Muscle of arm (tissue), 12 donors: ENCODE measurements around the gene LAMB1. TPM values are rescaled to one million over a fixed set of nuclear protein-coding genes. Genes with fewer than 3 reads are reported as not detected.
"Not testable (repeated sequence)": the region's sequence is repeated elsewhere in the genome, so short reads cannot be mapped to it uniquely, and the experiment has no call there.

Source experiments
- DNase-seq: peaks from one replicate; pipeline ENCODE4 v3.0.0-alpha.2; 2013
- polyA plus RNA-seq, 12 donors: library from polyadenylated mRNA; unstranded; fragments of 120-200 nt; gene quantifications; one replicate each; pipeline ENCODE4 v1.2.1, GENCODE V29; 2013; ENCODE audit not compliant: insufficient read length in 12 of 12

The LAMB1 gene
- polyA plus RNA-seq, 12 donors, result 115 to 810 (median 515) TPM

DNA sequence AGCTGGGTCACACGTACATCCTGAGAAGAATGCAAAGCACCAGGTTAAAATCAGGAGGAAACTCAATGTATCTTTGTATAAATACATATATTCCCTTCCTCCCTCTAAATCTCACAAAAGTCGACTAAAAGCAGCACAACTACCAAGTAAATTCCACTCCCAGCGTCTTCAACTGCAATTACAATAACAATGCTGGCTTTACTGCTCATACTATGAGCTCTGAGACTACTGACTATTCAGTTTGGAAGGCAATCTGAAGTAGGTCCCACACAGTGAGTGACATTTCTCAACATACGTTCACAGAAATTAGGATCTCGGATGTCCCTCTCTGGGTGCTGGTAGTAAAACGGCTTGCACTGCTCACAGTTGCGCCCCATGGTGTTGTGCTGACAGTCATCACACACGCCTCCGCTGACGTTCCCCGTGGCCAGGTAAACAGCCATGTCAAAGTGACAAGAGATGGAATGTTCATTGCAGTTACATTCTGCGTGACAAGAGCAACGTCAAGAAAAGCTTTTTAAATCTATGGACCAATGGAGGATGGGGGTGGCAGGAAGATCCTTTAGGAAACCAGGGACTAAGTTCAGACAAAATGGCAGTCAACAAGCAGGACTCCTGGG, 27.5 kb downstream of the LAMB1 start:
- DNase-seq, result no peak

GRCh38 chr7:107973861-107974260, 29.1 kb downstream of the LAMB1 start:
- DNase-seq, result no peak

DNA sequence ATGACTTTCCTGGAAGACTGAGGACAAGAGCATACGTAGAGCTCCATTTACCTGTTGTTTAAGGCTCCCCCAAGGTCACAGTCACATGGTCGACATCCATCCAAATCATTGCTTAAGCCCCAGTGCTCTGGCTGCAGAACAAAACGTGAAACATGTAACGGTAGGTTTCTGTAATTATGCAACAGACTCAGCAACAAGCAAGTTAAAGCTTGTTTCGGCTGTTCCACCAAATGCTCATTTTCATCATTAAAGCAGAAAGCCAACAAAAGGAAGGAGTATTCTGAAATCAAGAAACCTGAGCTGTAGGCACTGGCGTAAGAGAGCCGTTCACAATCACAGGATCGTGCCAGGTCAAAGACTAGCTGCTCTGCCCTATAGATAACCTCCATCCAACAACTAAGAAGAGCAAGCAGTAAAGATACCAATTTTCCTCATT, 30.0 kb downstream of the LAMB1 start:
- no peak for DNase-seq

DNA sequence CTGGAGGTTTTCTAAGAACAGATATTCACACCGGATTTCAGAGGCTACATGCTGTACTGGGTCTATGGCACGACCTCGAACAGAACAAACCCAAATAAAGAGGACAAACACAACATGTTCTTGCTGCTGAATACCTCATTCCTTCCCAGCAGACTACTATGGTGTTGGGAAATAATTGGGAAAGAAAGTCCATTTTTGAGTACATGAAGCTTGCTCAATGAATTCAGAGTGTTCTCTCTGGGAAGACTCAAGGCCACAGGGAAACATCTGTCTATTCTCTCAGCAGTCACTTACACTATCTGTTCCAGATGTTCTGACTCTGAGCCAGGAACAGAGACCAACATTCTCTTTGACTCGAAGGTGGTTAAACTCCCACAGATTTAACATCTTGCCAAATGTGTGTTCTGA, 30.9 kb downstream of the LAMB1 start:
- peak; percentile 89 for DNase-seq

DNA sequence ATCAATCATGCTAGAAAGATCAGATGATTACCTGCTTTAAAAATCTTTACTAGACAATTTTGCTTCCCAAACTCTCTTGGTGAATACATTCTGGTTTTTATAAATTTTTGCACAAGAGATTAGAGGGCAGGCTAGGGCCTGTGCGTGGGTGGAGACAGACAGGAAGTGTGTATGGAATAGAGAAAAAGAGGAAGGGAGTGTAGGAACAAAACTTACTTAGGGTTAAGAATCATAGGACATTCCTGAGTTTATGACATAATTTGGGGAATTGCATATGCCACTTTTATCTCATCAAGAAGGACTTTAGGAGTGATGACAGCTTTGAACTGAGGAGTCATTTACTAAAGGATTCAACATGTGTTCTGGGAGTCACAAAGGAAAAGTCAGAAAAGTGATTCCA, 31.3 kb downstream of the LAMB1 start:
- no peak for DNase-seq

GRCh38 chr7:107971100-107971499, 31.9 kb downstream of the LAMB1 start:
- DNase-seq, result no peak

GRCh38 chr7:107969856-107970255, 33.1 kb downstream of the LAMB1 start:
- DNase-seq, result no peak

GRCh38 chr7:107968449-107968848, 34.5 kb downstream of the LAMB1 start:
- DNase-seq, result no peak

DNA sequence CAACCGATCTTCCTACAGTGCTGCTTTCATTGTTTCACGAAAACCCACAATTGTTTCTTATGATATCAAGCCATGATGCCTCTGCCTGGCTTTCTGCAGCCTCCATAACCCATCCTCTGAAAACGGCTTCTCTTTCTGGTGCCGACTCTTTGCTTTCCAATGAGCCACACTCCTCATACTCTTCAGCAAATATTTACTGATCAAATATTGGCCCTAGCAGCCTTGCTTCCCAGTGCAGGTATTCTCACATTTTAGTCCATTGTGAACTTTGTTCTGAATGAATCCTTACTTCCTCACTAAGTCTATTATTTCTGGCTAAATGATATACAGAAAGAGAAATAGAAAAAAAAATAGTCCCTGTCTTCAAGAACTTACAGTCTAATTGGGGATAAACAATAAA, 35.5 kb downstream of the LAMB1 start:
- no peak for DNase-seq

DNA sequence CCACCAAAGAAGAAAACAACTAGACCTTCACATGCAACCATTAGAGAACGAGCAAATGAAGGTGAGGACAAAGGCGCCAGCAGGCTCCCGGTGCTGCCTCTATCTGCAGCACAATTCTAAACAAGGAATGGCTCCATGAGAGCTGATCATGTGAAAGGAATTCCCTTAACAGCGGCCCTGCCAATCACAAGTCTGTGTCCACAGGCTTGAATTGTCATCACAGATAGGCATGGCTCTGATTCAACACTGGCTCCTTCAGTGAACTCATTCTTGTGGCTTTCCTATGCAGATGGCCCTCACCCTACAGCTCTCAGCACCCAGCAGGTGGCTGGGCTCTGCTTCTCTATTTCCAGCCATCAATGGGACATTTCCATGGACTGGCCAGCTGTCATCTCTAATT, 36.2 kb downstream of the LAMB1 start:
- no peak for DNase-seq

DNA sequence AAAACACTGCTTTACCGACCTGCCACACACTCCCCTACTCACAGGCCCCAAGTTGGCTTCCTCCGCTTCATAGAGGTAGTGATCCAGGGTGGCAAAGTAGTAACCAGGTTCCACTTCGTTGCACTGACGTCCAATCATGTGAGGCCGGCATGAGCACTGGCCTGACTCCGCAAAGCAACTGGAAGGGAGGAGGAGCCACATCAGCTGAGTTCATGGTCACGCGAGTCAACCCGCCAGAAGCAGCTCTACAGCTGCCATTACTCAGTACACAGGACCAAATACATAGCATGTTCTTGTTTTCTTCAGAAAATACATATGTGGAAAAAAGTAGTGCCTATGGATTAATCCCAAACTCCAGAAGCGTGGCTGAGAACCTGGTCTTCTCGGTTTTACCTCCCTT, 38.5 kb downstream of the LAMB1 start:
- no peak for DNase-seq

DNA sequence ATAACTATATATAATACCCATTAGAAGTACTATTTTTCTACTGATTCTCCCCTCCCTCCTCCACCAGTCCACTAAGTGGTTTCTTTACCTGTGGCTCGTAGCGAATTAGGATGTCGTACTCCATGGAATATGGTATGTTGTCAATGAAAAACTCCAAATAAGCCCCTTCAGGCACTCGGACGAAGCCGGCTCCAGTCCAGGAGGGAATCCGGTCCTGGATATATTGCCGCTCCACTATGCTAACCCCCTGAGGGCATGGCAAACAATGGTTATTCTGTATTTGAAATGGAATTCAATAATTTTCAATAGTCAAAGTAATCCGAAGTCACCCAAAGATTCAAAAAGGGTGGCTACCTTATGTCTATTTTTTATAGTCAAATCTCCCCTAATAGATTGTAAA, 40.1 kb downstream of the LAMB1 start:
- no peak for DNase-seq

DNA sequence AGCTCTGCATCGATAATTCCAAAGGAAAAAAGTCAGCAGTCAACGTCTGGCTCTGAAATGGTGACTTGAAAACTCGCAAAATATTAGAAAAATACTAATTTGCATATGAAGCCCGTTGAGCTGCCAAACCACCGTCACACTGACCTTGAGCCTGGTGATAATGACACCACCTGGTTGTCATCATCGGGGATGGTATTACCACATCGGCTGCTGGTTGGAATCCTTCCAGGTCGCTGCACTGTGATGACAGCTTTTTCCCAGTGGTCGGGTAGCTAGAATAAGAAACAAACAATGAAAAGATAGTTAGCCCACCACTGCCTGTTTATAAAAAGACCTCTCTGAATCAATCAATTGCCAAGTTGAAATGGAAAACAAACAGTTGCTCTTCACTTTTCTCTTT, 41.6 kb downstream of the LAMB1 start:
- DNase-seq, result no peak

DNA sequence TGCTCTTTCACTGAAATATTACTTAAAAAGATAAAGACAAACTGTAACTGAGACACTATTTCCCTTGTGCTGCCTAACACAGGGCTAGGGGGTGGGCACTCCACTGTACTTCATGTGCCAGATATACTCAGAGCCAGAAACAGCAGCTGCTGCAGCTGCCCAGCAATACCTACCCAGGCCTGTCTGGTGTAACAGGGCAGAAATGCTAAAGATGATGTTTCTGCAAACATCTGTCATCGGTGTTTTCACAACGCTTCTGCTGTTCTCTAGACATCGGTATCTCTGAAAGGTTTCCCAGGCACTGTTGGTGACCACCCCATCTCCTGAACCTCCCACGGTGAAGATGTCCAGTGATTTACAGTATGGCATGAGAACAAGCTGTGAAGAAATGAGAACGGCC, 42.7 kb downstream of the LAMB1 start:
- no peak for DNase-seq

DNA sequence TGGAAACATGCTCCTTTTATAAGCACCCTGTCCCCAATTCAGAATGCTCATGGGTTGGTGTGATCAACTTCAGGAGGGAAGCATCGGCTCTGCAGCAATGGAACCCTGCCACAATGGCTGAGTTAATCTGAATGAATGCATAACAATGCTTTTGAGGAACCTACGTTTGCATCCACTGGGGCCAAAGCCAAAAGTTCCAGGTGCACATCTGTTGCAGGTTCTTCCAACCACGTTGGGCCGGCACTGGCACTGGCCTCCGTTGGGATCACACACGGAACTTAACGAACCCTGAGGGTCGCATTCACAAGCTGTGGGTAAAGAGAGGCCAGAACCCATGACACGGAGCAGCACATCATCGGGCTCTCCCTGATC, 43.4 kb downstream of the LAMB1 start:
- no peak for DNase-seq

- no peak for DNase-seq
Measured at GRCh38 chr7:107958764-107959526, 44.0 kb downstream of the LAMB1 start.

GRCh38 chr7:107957436-107957835, 45.5 kb downstream of the LAMB1 start:
- DNase-seq, result no peak

DNA sequence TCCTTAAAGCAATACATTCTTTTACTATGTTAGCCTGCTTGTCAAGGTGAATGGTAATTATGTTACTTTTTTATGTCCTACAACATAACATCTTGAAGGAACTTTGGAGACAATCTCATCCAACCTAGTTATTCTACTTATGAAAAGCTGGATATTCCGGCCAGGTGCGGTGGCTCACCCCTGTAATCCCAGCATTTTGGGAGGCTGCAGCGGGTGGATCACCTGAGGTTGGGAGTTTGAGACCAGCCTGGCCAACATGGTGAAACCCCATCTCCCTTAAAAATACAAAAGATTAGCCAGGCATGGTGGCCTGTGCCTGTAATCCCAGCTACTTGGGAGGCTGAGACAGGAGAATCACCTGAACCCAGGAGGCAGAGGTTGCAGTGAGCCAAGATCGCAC, 46.0 kb downstream of the LAMB1 start:
- not testable (repeated sequence) for DNase-seq

DNA sequence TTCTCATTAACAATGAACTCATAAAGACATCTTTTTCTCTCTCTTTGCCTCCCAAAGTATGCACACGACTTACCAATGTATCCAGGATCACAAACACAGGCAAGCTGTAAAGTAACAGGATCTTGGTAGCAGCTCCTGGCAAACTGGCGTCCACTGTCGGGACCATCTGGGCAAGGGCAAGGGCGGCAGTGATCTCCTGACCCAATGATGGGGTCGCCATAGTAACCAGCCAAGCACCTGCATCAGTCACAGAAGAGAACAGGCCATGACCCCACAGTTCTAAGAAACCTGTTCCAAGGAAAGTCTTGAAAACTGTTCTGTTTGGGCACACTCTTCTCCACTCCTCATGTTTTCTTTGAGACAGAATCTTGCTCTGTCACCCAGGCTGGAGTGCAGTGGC, 47.6 kb downstream of the LAMB1 start:
- no peak for DNase-seq

- no peak for DNase-seq
Measured at GRCh38 chr7:107953924-107954303, 49.0 kb downstream of the LAMB1 start.

DNA sequence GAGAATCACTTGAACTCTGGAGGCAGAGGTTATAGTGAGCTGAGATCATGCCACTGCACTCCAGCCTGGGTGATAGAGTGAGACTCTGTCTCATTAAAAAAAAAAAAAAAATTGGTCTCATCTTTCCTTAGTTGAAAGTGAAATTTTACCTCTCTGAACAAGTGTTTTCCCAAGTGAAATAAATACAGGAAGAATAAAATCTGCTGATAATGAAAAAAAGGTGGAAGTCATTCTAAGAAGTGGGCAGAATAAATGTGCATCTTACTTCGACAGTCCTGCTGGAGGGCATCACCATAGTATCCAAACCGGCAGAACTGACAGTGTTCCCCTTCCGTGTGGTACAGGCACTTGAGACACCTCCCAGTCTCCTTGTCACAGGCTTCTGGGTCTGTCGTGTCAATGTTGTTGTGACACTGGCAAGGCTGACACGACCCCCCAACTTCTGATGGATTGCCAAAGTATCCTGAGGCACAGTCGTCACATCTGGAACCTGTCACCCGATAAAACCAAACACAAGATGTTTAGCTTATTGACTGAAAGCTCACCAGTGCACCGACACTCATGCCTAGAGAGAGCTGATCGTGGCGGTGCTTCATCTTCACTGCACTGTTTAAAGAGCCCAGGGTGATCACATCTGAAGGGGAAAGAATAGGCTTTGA, 49.6 kb downstream of the LAMB1 start:
- no peak for DNase-seq

DNA sequence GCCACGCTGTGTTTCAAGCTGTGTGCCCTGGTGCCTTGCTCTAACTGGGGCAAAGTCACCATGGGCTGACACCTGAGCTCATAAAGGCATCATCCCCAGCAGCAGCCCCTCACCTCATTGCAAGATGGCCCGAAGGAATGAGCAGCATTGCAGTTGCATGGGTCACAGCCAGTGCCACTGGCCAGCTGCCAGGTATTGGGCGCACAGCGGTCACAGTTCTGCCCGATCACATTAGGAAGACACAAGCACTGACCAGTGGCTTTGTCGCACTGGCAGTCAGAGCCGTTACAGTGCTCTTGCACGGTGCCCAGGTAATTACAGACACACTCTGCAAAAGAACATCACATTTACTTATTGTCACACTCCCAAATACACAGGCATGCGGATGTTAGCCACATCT, 51.1 kb downstream of the LAMB1 start:
- no peak for DNase-seq

DNA sequence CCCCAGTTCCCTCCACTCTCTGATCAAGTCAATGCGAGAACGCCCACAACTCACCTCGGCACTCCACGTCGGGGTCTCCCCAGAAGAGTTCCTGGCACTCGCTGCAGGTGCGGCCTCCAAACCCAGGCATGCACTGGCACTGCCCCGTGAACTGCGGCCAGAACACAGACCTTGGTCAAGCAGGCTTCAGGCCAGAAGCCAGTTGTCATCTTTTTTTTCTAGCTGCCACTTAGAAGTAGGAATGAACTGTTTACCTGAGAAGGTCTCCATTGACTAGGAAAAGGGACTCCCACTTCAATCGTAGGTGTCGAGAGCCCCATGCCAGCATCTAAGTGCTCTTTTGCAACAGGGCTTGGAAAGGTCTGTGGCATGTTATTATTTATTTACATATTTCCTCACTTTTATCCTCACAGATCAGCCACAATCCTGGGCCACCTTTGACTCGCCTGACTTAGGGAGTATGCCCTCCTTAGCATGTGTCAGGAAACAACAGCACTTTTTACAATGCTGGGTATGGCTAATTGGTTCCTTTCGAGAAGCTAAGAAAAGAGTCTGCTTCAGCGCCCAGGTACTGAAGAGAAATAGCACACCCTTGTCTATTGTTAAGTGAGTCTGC, 51.7 kb downstream of the LAMB1 start:
- DNase-seq, result no peak
